HepG2 (cell line): Measurements from ENCODE around the gene LDLRAD3. TPM values are rescaled to one million over a fixed set of nuclear protein-coding genes. Genes with fewer than 3 reads are reported as not detected.

Experiments used
- ATAC-seq: fragments of 200-7000 bp; cut with Tn5 transposase; 3 replicates; pipeline ENCODE4 v1.9.1; 2020; ENCODE audit warnings: mild to moderate bottlenecking, moderate library complexity
- BruUV-seq: library from RNA; stranded (reverse); fragments of 400-500 nt; replicated peaks from 2 replicates; lab custom pipeline; 2021; lab: Mats Ljungman, UMichigan
- CTCF ChIA-PET: fragments of 300-600 bp; formaldehyde crosslinking; extraction: SDS; loops from one replicate; lab custom pipeline; 2021; ENCODE audit warnings: low total read pairs, inconsistent platforms, low intra/inter-chr PET ratio; lab: Yijun Ruan, JAX
- POLR2A ChIA-PET: fragments of 350-600 bp; sonication (Branson Sonifier 250); formaldehyde crosslinking; loops from one replicate; lab custom pipeline; 2020; ENCODE audit warnings: antibody characterized with exemption, inconsistent platforms; lab: Yijun Ruan, JAX
- DNase-seq: peaks from one replicate; pipeline ENCODE4 v3.0.0-alpha.2; 2015; ENCODE audit warnings: low spot score
- FAIRE-seq: peaks from 3 replicates; lab custom pipeline; 2011; peaks lifted over from hg19 to GRCh38; lab: Jason Lieb, UNC
- H2AFZ ChIP-seq: one replicate; pipeline ENCODE4 v1.6.1; 2011; ENCODE audit warnings: low read length, inconsistent platforms
- H3K27ac ChIP-seq: fragments of 300-600 bp; 3 replicates; pipeline ENCODE4 v1.8.0; 2011; ENCODE audit warnings: mixed run types, mild to moderate bottlenecking, mixed read lengths, low read length, inconsistent platforms; ENCODE audit not compliant: insufficient read depth; ENCODE audit errors: extremely low read length
- H3K27me3 ChIP-seq, 2 experiments: fragments of 200-600 bp in 1 of 2; 2 replicates in 1 of 2; 3 replicates in 1 of 2; pipeline versions ENCODE4 v1.6.0 to v1.8.0; 2011; ENCODE audit warnings: low read length in 2 of 2, mild to moderate bottlenecking in 2 of 2, moderate library complexity in 2 of 2, inconsistent platforms in 1 of 2; ENCODE audit not compliant: insufficient read depth in 2 of 2, control insufficient read depth in 1 of 2
- H3K36me3 ChIP-seq, 2 experiments: fragments of 200-600 bp in 1 of 2; replicated peaks in 1 of 2; 2 replicates in 1 of 2; 3 replicates in 1 of 2; pipeline versions ENCODE4 v1.5.1 to v1.8.0; 2011; ENCODE audit warnings: low read length in 2 of 2, inconsistent platforms in 1 of 2; ENCODE audit not compliant: insufficient read depth in 2 of 2, control insufficient read depth in 1 of 2
- H3K4me1 ChIP-seq: 2 replicates; pipeline ENCODE4 v1.5.1; 2012; ENCODE audit warnings: low read length, inconsistent platforms; ENCODE audit not compliant: insufficient read depth
- H3K4me2 ChIP-seq: 2 replicates; pipeline ENCODE4 v1.6.0; 2011; ENCODE audit warnings: low read depth, low read length, inconsistent platforms
- H3K4me3 ChIP-seq, 3 experiments: fragments of 200-600 bp in 1 of 3; sonication (generic), shearing (Covaris generic) in 1 of 3; replicated peaks in 1 of 3; 2 replicates each; pipeline ENCODE4 v1.5.1; 2011 to 2016; ENCODE audit warnings: low read length in 3 of 3, inconsistent platforms in 2 of 3, low read depth in 2 of 3, mild to moderate bottlenecking in 2 of 3, control low read depth in 1 of 3, mixed read lengths in 1 of 3; ENCODE audit not compliant: insufficient read depth in 1 of 3
- H3K79me2 ChIP-seq: one replicate; pipeline ENCODE4 v1.6.1; 2011; ENCODE audit warnings: low read length, inconsistent platforms; ENCODE audit not compliant: insufficient read depth
- H3K9ac ChIP-seq: 2 replicates; pipeline ENCODE4 v1.6.0; 2011; ENCODE audit warnings: mild to moderate bottlenecking, low read depth, low read length, inconsistent platforms; ENCODE audit not compliant: insufficient read depth
- H3K9me3 ChIP-seq: 2 replicates; pipeline ENCODE4 v1.5.1; 2012; ENCODE audit warnings: mild to moderate bottlenecking, low read length
- H4K20me1 ChIP-seq: 2 replicates; pipeline ENCODE4 v1.6.0; 2011; ENCODE audit warnings: inconsistent platforms, mild to moderate bottlenecking, low read length, moderate library complexity; ENCODE audit not compliant: insufficient read depth
- CBFB ChIP-seq: sonication (generic); formaldehyde crosslinking; IDR thresholded peaks from 2 replicates; pipeline ENCODE4 v1.4.0; 2020; ENCODE audit warnings: missing genetic modification reagents
- CHD4 ChIP-seq: fragments of 200-600 bp; sonication (generic); IDR thresholded peaks from 2 replicates; pipeline ENCODE4 v1.7.0; 2017; ENCODE audit warnings: mild to moderate bottlenecking, low read length, borderline replicate concordance
- FOSL1 ChIP-seq: sonication (generic); formaldehyde crosslinking; IDR thresholded peaks from 2 replicates; pipeline ENCODE4 v1.9.0; 2021; ENCODE audit warnings: missing genetic modification reagents, borderline replicate concordance
- HNRNPUL1 ChIP-seq: fragments of 200-400 bp; formaldehyde crosslinking; IDR thresholded peaks from 2 replicates; pipeline ENCODE4 v1.6.1; 2017; ENCODE audit warnings: low read depth, mild to moderate bottlenecking, low read length, moderate library complexity
- HOXA9 ChIP-seq: sonication (generic); formaldehyde crosslinking; IDR thresholded peaks from 2 replicates; pipeline ENCODE4 v1.8.1; 2022; ENCODE audit warnings: missing genetic modification reagents, mild to moderate bottlenecking, moderate library complexity, borderline replicate concordance
- PCBP2 ChIP-seq: fragments of 200-400 bp; formaldehyde crosslinking; optimal IDR thresholded peaks from 2 replicates; pipeline ENCODE3; 2018; ENCODE audit warnings: low read length, low read depth; ENCODE audit not compliant: poor library complexity, severe bottlenecking
- RXRA ChIP-seq: sonication (generic); formaldehyde crosslinking; IDR thresholded peaks from 2 replicates; pipeline ENCODE4 v1.5.1; 2020; ENCODE audit warnings: missing genetic modification reagents
- SRF ChIP-seq: IDR thresholded peaks from 2 replicates; pipeline ENCODE4 v1.6.1; 2011; ENCODE audit warnings: mild to moderate bottlenecking, low read depth, low read length, moderate library complexity
- STAT5B ChIP-seq: sonication (generic); formaldehyde crosslinking; IDR thresholded peaks from 2 replicates; pipeline ENCODE4 v1.4.0; 2020; ENCODE audit warnings: missing genetic modification reagents
- TAF15 ChIP-seq: fragments of 200-400 bp; formaldehyde crosslinking; IDR thresholded peaks from one replicate; pipeline ENCODE4 v1.6.1; 2018; ENCODE audit warnings: mild to moderate bottlenecking, low read depth, low read length; ENCODE audit not compliant: poor library complexity, severe bottlenecking
- TRIM24 ChIP-seq: sonication (generic); formaldehyde crosslinking; IDR thresholded peaks from 2 replicates; pipeline ENCODE4 v1.8.0; 2022; ENCODE audit warnings: mild to moderate bottlenecking, missing genetic modification reagents
- ZFP36L2 ChIP-seq: sonication (generic); formaldehyde crosslinking; IDR thresholded peaks from 2 replicates; pipeline ENCODE4 v1.4.0; 2020; ENCODE audit warnings: missing genetic modification reagents
- ZNF282 ChIP-seq: fragments of 450-650 bp; IDR thresholded peaks from 2 replicates; pipeline ENCODE4 v1.6.1; 2018; ENCODE audit not compliant: partially characterized antibody
- ZNF512 ChIP-seq: sonication (generic); formaldehyde crosslinking; IDR thresholded peaks from 2 replicates; pipeline ENCODE4 v1.4.0; 2020; ENCODE audit warnings: mild to moderate bottlenecking, missing genetic modification reagents
- ZNF530 ChIP-seq: sonication (generic); formaldehyde crosslinking; IDR thresholded peaks from 2 replicates; pipeline ENCODE4 v1.5.0; 2020; ENCODE audit warnings: low read depth, mild to moderate bottlenecking, missing genetic modification reagents
- ZNF670 ChIP-seq: sonication (generic); formaldehyde crosslinking; IDR thresholded peaks from 2 replicates; pipeline ENCODE4 v1.8.0; 2022; ENCODE audit warnings: mild to moderate bottlenecking, missing genetic modification reagents, borderline replicate concordance
- ZNF724P ChIP-seq: sonication (generic); formaldehyde crosslinking; IDR thresholded peaks from 2 replicates; pipeline ENCODE4 v1.8.0; 2022; ENCODE audit warnings: missing genetic modification reagents, borderline replicate concordance
- ZNF781 ChIP-seq: sonication (generic); formaldehyde crosslinking; IDR thresholded peaks from 2 replicates; pipeline ENCODE4 v1.5.1; 2020; ENCODE audit warnings: borderline replicate concordance, mild to moderate bottlenecking, missing genetic modification reagents; ENCODE audit errors: not compliant biosample characterization
- WGBS: methylation state at CpG from one replicate; pipeline ENCODE4 v1.1.6; 2017; ENCODE audit warnings: low lambda C conversion rate; 5-methylcytosine and 5-hydroxymethylcytosine counted together
- in situ Hi-C: cut with HindIII; loops from 2 replicates; pipeline ENCODE4 v1.10.0; 2017; ENCODE audit warnings: low pct_unique_long_range_greater_than_20kb; ENCODE audit not compliant: extremely low pct_ligation_motif_present
- intact Hi-C: fragments of 100-400 bp; cut with micrococcal nuclease; formaldehyde crosslinking; loops from one replicate; pipeline ENCODE4 v1.10.0; 2022; ENCODE audit not compliant: unreplicated experiment
- polyA plus RNA-seq, 8 experiments: library from polyadenylated mRNA; depleted of rRNA in 3 of 8; stranded (reverse) in 7 of 8; unstranded in 1 of 8; fragments of >200 nt; fragmentation: Illumina TruSeq in 4 of 8; extraction: Trizol in 4 of 8; gene quantifications; 2 replicates each; pipeline versions ENCODE4 v1.2.1 to v1.2.3, GENCODE V29; 2011 to 2016; ENCODE audit warnings: low read depth in 4 of 8, missing spikeins in 1 of 8, mixed read lengths in 1 of 8; ENCODE audit not compliant: insufficient read depth in 1 of 8
- total RNA-seq, 5 experiments: library from RNA; depleted of rRNA; stranded (reverse); fragments of >200 nt; fragmentation: Illumina TruSeq; extraction: Trizol; gene quantifications; 2 replicates each; pipeline ENCODE4 v1.2.3, GENCODE V29; 2016; ENCODE audit warnings: low read depth in 1 of 5
- TF ChIP-seq, protein P1 (sequence below): IDR thresholded peaks from 2 replicates; pipeline ENCODE4 v1.6.1; 2012; ENCODE audit warnings: low read depth, low read length, improper control_type of control experiment
- TF ChIP-seq, protein P2 (sequence below): sonication (generic); formaldehyde crosslinking; IDR thresholded peaks from 2 replicates; pipeline ENCODE4 v1.4.0; 2020; ENCODE audit warnings: missing genetic modification reagents

Gene LDLRAD3
- total and polyA plus RNA-seq, 2 of the 13 experiments (the other 11 are each of a cell fraction or from before 2014, with no cell fraction given), result 0.50 to 0.60 TPM

- TF ChIP-seq ZNF781 (no peak), HNRNPUL1 (no peak), HOXA9 (CRISPR knock-in tag) (no peak), ZNF670 (CRISPR knock-in tag) (no peak), TRIM24 (CRISPR knock-in tag) (no peak), TAF15 (no peak), STAT5B (no peak), SRF (no peak), ZNF512 (no peak), ZFP36L2 (no peak), PCBP2 (no peak), RXRA (CRISPR knock-in tag) (no peak), FOSL1 (no peak), ZNF530 (CRISPR knock-in tag) (no peak), CBFB (CRISPR knock-in tag) (no peak), ZNF724P (CRISPR knock-in tag) (no peak), ZNF282 (no peak), CHD4 (no peak)
- TF ChIP-seq, protein P1, sequence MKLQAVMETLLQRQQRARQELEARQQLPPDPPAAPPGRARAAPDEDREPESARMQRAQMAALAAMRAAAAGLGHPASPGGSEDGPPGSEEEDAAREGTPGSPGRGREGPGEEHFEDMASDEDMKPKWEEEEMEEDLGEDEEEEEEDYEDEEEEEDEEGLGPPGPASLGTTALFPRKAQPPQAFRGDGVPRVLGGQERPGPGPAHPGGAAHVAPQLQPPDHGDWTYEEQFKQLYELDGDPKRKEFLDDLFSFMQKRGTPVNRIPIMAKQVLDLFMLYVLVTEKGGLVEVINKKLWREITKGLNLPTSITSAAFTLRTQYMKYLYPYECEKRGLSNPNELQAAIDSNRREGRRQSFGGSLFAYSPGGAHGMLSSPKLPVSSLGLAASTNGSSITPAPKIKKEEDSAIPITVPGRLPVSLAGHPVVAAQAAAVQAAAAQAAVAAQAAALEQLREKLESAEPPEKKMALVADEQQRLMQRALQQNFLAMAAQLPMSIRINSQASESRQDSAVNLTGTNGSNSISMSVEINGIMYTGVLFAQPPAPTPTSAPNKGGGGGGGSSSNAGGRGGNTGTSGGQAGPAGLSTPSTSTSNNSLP, result no peak
- TF ChIP-seq, protein P2, sequence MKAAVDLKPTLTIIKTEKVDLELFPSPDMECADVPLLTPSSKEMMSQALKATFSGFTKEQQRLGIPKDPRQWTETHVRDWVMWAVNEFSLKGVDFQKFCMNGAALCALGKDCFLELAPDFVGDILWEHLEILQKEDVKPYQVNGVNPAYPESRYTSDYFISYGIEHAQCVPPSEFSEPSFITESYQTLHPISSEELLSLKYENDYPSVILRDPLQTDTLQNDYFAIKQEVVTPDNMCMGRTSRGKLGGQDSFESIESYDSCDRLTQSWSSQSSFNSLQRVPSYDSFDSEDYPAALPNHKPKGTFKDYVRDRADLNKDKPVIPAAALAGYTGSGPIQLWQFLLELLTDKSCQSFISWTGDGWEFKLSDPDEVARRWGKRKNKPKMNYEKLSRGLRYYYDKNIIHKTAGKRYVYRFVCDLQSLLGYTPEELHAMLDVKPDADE (CRISPR knock-in tag), result no peak
- no peak overlapping the region for H3K27ac ChIP-seq
- no peak overlapping the region for H3K9ac ChIP-seq
- peaks cover 0 to 39% of the 10 kb centered on the region in 2 experiments; a peak in 3 of 5 replicates for H3K27me3 ChIP-seq
- FAIRE-seq, result no peak
- no peaks in the 10 kb centered on the region for H3K79me2 ChIP-seq
- no peaks in the 10 kb centered on the region for H3K36me3 ChIP-seq
- BruUV-seq, result no TSS peak
- H4K20me1 ChIP-seq, result no peaks in the 10 kb centered on the region
- H3K4me1 ChIP-seq, result peaks cover 2% of the 10 kb centered on the region
- no peak overlapping the region for H3K4me3 ChIP-seq
- DNase-seq, result no peak
- intact Hi-C loops (no loop called here), in situ Hi-C loops (no loop called here)
- no peak for ATAC-seq
- POLR2A ChIA-PET, result no interaction called here
- CTCF ChIA-PET, result no interaction called here
- no peak overlapping the region for H2AFZ ChIP-seq
- no peak overlapping the region for H3K4me2 ChIP-seq
- 10% methylated on average over 9 of the region's 9 CpGs for WGBS
- no peaks in the 10 kb centered on the region for H3K9me3 ChIP-seq
These were observed 5.6 kb upstream of the LDLRAD3 start for GRCh38 chr11:35938231-35938630.
